SK-N-SH (cell line): ENCODE results near the gene TMEM145. TPM values are rescaled to one million over a fixed set of nuclear protein-coding genes. Genes with fewer than 3 reads are reported as not detected.
A peak's percentile ranks its signal among the peaks of the same experiment; 100 is the strongest.

Experiments used
- CTCF ChIA-PET: fragments of 300-600, 350-600 bp; formaldehyde crosslinking; extraction: SDS; loops from one replicate; lab custom pipeline; 2021; lab: Yijun Ruan, JAX
- POLR2A ChIA-PET: fragments of 350-600 bp; sonication (Branson Sonifier 250); formaldehyde crosslinking; extraction: SDS; loops from one replicate; lab custom pipeline; 2020; ENCODE audit warnings: antibody characterized with exemption, inconsistent platforms; lab: Yijun Ruan, JAX
- DNase-seq: peaks from one replicate; pipeline ENCODE4 v3.0.0; 2012
- H2AFZ ChIP-seq: fragments of 200-600 bp; sonication (generic); 2 replicates; pipeline ENCODE4 v1.8.1; 2016; ENCODE audit warnings: antibody characterized with exemption, mild to moderate bottlenecking, low read depth
- H3F3A ChIP-seq: fragments of 200-600 bp; sonication (generic); replicated peaks from 2 replicates; pipeline ENCODE3; 2016; ENCODE audit warnings: antibody characterized with exemption, mild to moderate bottlenecking; ENCODE audit not compliant: insufficient read depth
- H3K27ac ChIP-seq, 2 experiments: fragments of 200-500 bp in 1 of 2; fragments of 200-600 bp in 1 of 2; sonication (Bioruptor generic) in 1 of 2; sonication (generic), shearing (Covaris generic) in 1 of 2; 2 replicates each; pipeline versions ENCODE4 v1.5.1 to v1.6.1; 2014 to 2016; ENCODE audit warnings: low read depth in 2 of 2, inconsistent platforms in 1 of 2, low read length in 1 of 2, mild to moderate bottlenecking in 1 of 2, mixed read lengths in 1 of 2
- H3K27me3 ChIP-seq: fragments of 200-600 bp; sonication (generic), shearing (Covaris generic); 2 replicates; pipeline ENCODE4 v1.6.1; 2016; ENCODE audit warnings: mixed run types; ENCODE audit not compliant: insufficient read depth
- H3K36me3 ChIP-seq, 2 experiments: fragments of 200-500 bp in 1 of 2; fragments of 200-600 bp in 1 of 2; sonication (Bioruptor generic) in 1 of 2; sonication (generic) in 1 of 2; replicated peaks in 1 of 2; 2 replicates each; pipeline versions ENCODE3 to v1.5.1; 2014 to 2016; ENCODE audit warnings: low read length in 1 of 2, mild to moderate bottlenecking in 1 of 2; ENCODE audit not compliant: insufficient read depth in 2 of 2, control insufficient read depth in 1 of 2
- H3K4me1 ChIP-seq, 2 experiments: fragments of 200-500 bp in 1 of 2; fragments of 200-600 bp in 1 of 2; sonication (Bioruptor generic) in 1 of 2; sonication (generic), shearing (Covaris generic) in 1 of 2; 2 replicates each; pipeline versions ENCODE4 v1.5.1 to v1.6.1; 2014 to 2016; ENCODE audit warnings: low read depth in 1 of 2, low read length in 1 of 2, mixed run types in 1 of 2; ENCODE audit not compliant: insufficient read depth in 2 of 2, control insufficient read depth in 1 of 2
- H3K4me2 ChIP-seq: fragments of 200-600 bp; sonication (generic), shearing (Covaris generic); 2 replicates; pipeline ENCODE4 v1.6.1; 2017; ENCODE audit warnings: mixed run types
- H3K4me3 ChIP-seq, 2 experiments: fragments of 200-500 bp in 1 of 2; fragments of 200-600 bp in 1 of 2; sonication (Bioruptor generic) in 1 of 2; sonication (generic), shearing (Covaris generic) in 1 of 2; 2 replicates each; pipeline versions ENCODE4 v1.5.1 to v1.8.1; 2014 to 2016; ENCODE audit warnings: low read depth in 2 of 2, inconsistent platforms in 1 of 2, low read length in 1 of 2, mild to moderate bottlenecking in 1 of 2, mixed read lengths in 1 of 2, moderate library complexity in 1 of 2
- H3K79me2 ChIP-seq: fragments of 200-600 bp; sonication (generic); 2 replicates; pipeline ENCODE4 v1.8.1; 2017; ENCODE audit warnings: mild to moderate bottlenecking; ENCODE audit not compliant: insufficient read depth
- H3K9ac ChIP-seq: fragments of 200-600 bp; sonication (generic); 2 replicates; pipeline ENCODE4 v1.6.1; 2017; ENCODE audit warnings: mixed run types
- H3K9me2 ChIP-seq: fragments of 200-600 bp; sonication (generic); 2 replicates; pipeline ENCODE4 v1.6.1; 2017; ENCODE audit warnings: mixed run types
- H3K9me3 ChIP-seq: fragments of 200-600 bp; sonication (generic); 2 replicates; pipeline ENCODE4 v1.6.1; 2017; ENCODE audit warnings: mixed run types, mild to moderate bottlenecking, moderate library complexity
- H4K20me1 ChIP-seq: fragments of 200-600 bp; sonication (generic); 2 replicates; pipeline ENCODE4 v1.6.1; 2017; ENCODE audit warnings: mild to moderate bottlenecking, mixed run types; ENCODE audit not compliant: insufficient read depth
- CHD2 ChIP-seq: fragments of 150-350 bp; IDR thresholded peaks from 2 replicates; pipeline ENCODE4 v1.6.1; 2018; ENCODE audit warnings: low read length; ENCODE audit not compliant: partially characterized antibody
- EP300 ChIP-seq, 2 experiments: IDR thresholded peaks; 2 replicates each; pipeline versions ENCODE4 v1.4.0 to v1.6.1; 2012; ENCODE audit warnings: borderline replicate concordance in 1 of 2, low read depth in 1 of 2, low read length in 1 of 2
- EZH2phosphoT487 ChIP-seq: fragments of 200-600 bp; sonication (generic); IDR thresholded peaks from 2 replicates; pipeline ENCODE4 v1.6.1; 2017; ENCODE audit warnings: low read depth, mixed run types, mild to moderate bottlenecking, antibody characterized with exemption, moderate library complexity, borderline replicate concordance
- FOSL2 ChIP-seq: IDR thresholded peaks from 2 replicates; pipeline ENCODE4 v1.4.0; 2012; ENCODE audit warnings: low read depth, mild to moderate bottlenecking, moderate library complexity, borderline replicate concordance
- GABPA ChIP-seq: IDR thresholded peaks from 2 replicates; pipeline ENCODE4 v1.4.0; 2012; ENCODE audit warnings: low read depth, mild to moderate bottlenecking
- GATA2 ChIP-seq: sonication (generic); formaldehyde crosslinking; IDR thresholded peaks from 2 replicates; pipeline ENCODE4 v1.5.0; 2020; ENCODE audit warnings: mild to moderate bottlenecking, missing genetic modification reagents
- IRF3 ChIP-seq: fragments of 150-350 bp; IDR thresholded peaks from 2 replicates; pipeline ENCODE4 v1.6.1; 2016; ENCODE audit warnings: mild to moderate bottlenecking, low read depth, low read length
- JUND ChIP-seq: IDR thresholded peaks from 2 replicates; pipeline ENCODE4 v1.4.0; 2012
- MAX ChIP-seq: IDR thresholded peaks from 2 replicates; pipeline ENCODE4 v1.4.0; 2012; ENCODE audit warnings: low read depth
- MEF2A ChIP-seq: IDR thresholded peaks from 2 replicates; pipeline ENCODE4 v1.4.0; 2012; ENCODE audit warnings: low read depth, borderline replicate concordance
- MXI1 ChIP-seq: IDR thresholded peaks from 2 replicates; pipeline ENCODE4 v1.6.1; 2012; ENCODE audit warnings: mild to moderate bottlenecking, low read depth, low read length, improper control_type of control experiment
- NFIC ChIP-seq: IDR thresholded peaks from 2 replicates; pipeline ENCODE4 v1.4.0; 2012; ENCODE audit warnings: borderline replicate concordance
- NRF1 ChIP-seq: IDR thresholded peaks from 2 replicates; pipeline ENCODE4 v1.6.1; 2012; ENCODE audit warnings: low read depth, mild to moderate bottlenecking, low read length
- POLR2AphosphoS5 ChIP-seq: IDR thresholded peaks from 2 replicates; pipeline ENCODE4 v1.6.1; 2012; ENCODE audit warnings: low read depth, low read length
- RCOR1 ChIP-seq: fragments of 150-350 bp; IDR thresholded peaks from 2 replicates; pipeline ENCODE4 v1.6.1; 2017; ENCODE audit warnings: antibody characterized with exemption, low read length
- RFX5 ChIP-seq: IDR thresholded peaks from 2 replicates; pipeline ENCODE4 v1.6.1; 2012; ENCODE audit warnings: mild to moderate bottlenecking, improper control_type of control experiment, low read length
- SIN3A ChIP-seq: IDR thresholded peaks from 2 replicates; pipeline ENCODE4 v1.6.1; 2012; ENCODE audit warnings: low read depth, mild to moderate bottlenecking, low read length, moderate library complexity, borderline replicate concordance
- TAF1 ChIP-seq: IDR thresholded peaks from 2 replicates; pipeline ENCODE4 v1.6.1; 2012; ENCODE audit warnings: low read depth, mild to moderate bottlenecking, low read length, moderate library complexity, borderline replicate concordance
- TCF12 ChIP-seq: IDR thresholded peaks from 2 replicates; pipeline ENCODE4 v1.4.0; 2012
- ZBTB33 ChIP-seq: IDR thresholded peaks from 2 replicates; pipeline ENCODE4 v1.4.0; 2012; ENCODE audit warnings: low read depth, borderline replicate concordance
- WGBS: methylation state at CpG from one replicate; pipeline ENCODE4 v1.1.6; 2017; ENCODE audit warnings: low lambda C conversion rate; 5-methylcytosine and 5-hydroxymethylcytosine counted together
- polyA plus RNA-seq, 3 experiments: library from polyadenylated mRNA; depleted of rRNA; stranded (reverse); fragments of >200 nt; gene quantifications; 2 replicates each; pipeline ENCODE4 v1.2.3, GENCODE V29; 2012
- TF ChIP-seq, protein P1 (sequence below): fragments of 150-350 bp; IDR thresholded peaks from 2 replicates; pipeline ENCODE4 v1.6.1; 2017; ENCODE audit warnings: antibody characterized with exemption, low read length, low read depth, borderline replicate concordance
- TF ChIP-seq, protein P2 (sequence below): IDR thresholded peaks from 2 replicates; pipeline ENCODE4 v1.4.0; 2012; ENCODE audit warnings: low read depth, borderline replicate concordance
- TF ChIP-seq, protein P3 (sequence below): IDR thresholded peaks from 2 replicates; pipeline ENCODE4; 2012

The TMEM145 gene
- polyA plus RNA-seq, 1 of the 3 experiments (the other 2 are of a cell fraction) = 2.0 TPM

- no peaks in the 10 kb centered on the region for H3K27me3 ChIP-seq
- no peak overlapping the region for H2AFZ ChIP-seq
- WGBS = 54% methylated on average over 5 of the region's 10 CpGs
- H3K27ac ChIP-seq = peak overlapping the region; percentile 93 to 96
- H3F3A ChIP-seq = peaks cover 48% of the 10 kb centered on the region
- peak overlapping the region in 1 of 2 experiments; percentile 1; a peak in 1 of 4 replicates for H3K4me3 ChIP-seq
- CTCF ChIA-PET = interaction anchor here (1.0 to 7.1 kb wide), 6 partner anchors 8 to 169 kb away, joined by 3 to 205 read pairs (median 26); partner anchors contain the start of genes DEDD2, ERF and GSK3A
- H3K4me2 ChIP-seq = peak overlapping the region; percentile 97
- DNase-seq = peak; percentile 82
- no peaks in the 10 kb centered on the region for H3K9me3 ChIP-seq
- H3K9ac ChIP-seq = peak overlapping the region; percentile 8; the same call in 1 of the 2 replicates
- no peaks in the 10 kb centered on the region for H3K9me2 ChIP-seq
- H3K36me3 ChIP-seq = peaks cover 13 to 27% of the 10 kb centered on the region in 2 experiments
- H3K4me1 ChIP-seq = peaks cover 46 to 67% of the 10 kb centered on the region in 2 experiments
- POLR2A ChIA-PET = interaction anchor here (0.9 to 4.2 kb wide), 4 partner anchors 22 to 34 kb away, joined by 3 to 35 read pairs (median 16); partner anchors contain the start of genes ERF and GSK3A
- H4K20me1 ChIP-seq = no peaks in the 10 kb centered on the region
- peaks cover 72% of the 10 kb centered on the region for H3K79me2 ChIP-seq
- TF ChIP-seq IRF3 (no peak), MXI1 (peak; percentile 92), TCF12 (peak; percentile 46; the same call in 1 of the 2 replicates), EZH2phosphoT487 (no peak), NFIC (no peak), MEF2A (no peak), POLR2AphosphoS5 (peak; percentile 35; the same call in 1 of the 2 replicates), JUND (no peak), SIN3A (no peak), EP300 (IDR thresholded peaks at IDR 0.05; ENCODE audit: borderline replicate concordance in 1 of 2, low read depth in 1 of 2, low read length in 1 of 2) (peak in 1 of 2 experiments; percentile 60; a peak in 2 of 4 replicates), CHD2 (no peak), NRF1 (no peak), TAF1 (no peak), GATA2 (CRISPR knock-in tag) (no peak), MAX (peak; percentile 13; the same call in 1 of the 2 replicates), FOSL2 (no peak), RCOR1 (peak; percentile 60; the same call in 1 of the 2 replicates), ZBTB33 (no peak), GABPA (no peak), RFX5 (no peak)
- TF ChIP-seq, protein P1, sequence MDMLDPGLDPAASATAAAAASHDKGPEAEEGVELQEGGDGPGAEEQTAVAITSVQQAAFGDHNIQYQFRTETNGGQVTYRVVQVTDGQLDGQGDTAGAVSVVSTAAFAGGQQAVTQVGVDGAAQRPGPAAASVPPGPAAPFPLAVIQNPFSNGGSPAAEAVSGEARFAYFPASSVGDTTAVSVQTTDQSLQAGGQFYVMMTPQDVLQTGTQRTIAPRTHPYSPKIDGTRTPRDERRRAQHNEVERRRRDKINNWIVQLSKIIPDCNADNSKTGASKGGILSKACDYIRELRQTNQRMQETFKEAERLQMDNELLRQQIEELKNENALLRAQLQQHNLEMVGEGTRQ = no peak
- TF ChIP-seq, protein P2, sequence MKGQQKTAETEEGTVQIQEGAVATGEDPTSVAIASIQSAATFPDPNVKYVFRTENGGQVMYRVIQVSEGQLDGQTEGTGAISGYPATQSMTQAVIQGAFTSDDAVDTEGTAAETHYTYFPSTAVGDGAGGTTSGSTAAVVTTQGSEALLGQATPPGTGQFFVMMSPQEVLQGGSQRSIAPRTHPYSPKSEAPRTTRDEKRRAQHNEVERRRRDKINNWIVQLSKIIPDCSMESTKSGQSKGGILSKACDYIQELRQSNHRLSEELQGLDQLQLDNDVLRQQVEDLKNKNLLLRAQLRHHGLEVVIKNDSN = no peak
- TF ChIP-seq, protein P3, sequence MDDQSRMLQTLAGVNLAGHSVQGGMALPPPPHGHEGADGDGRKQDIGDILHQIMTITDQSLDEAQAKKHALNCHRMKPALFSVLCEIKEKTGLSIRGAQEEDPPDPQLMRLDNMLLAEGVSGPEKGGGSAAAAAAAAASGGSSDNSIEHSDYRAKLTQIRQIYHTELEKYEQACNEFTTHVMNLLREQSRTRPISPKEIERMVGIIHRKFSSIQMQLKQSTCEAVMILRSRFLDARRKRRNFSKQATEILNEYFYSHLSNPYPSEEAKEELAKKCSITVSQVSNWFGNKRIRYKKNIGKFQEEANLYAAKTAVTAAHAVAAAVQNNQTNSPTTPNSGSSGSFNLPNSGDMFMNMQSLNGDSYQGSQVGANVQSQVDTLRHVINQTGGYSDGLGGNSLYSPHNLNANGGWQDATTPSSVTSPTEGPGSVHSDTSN = no peak
Measured at GRCh38 chr19:42277821-42278451, 35.2 kb upstream of the TMEM145 start.
